Ramos (cell line): Measurements from ENCODE around the gene ZFP91.

Source experiments
- in situ Hi-C: fragments of 300-500 bp; cut with MboI; formaldehyde crosslinking; loops from one replicate; pipeline ENCODE4 v1.14.3; 2022; ENCODE audit warnings: low sequenced_read_pairs; ENCODE audit not compliant: unreplicated experiment

Gene ZFP91

DNA sequence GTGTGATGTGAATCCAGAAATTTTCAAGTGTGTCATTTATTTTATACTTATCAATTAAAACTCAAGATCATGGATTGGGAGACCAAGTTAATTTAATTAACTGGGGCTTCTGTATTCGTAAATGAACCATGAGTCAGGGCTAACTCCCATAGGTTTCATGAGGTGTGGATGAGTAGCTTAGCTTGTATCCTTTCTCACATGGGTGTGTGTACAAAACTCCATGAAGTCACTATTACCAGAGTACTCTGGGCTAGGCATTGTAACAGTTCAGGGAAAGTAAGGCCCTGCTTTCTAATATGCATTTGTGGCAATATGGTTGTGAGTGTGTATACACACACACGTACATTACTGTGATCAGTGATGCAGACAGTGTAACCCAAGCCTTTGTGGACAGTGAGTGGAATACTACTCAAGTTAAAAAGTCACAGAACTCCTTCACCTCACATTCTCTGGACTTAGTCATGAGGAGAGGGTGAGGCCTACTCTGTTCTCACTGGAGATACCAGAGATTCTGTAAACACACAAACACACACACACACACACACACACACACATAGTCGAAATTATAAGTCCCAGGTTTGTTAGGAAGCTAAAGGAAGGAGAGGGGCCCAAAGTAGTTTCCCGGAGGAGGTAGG, 47.1 kb downstream of the ZFP91 start:
- in situ Hi-C loops: no loop called here

DNA sequence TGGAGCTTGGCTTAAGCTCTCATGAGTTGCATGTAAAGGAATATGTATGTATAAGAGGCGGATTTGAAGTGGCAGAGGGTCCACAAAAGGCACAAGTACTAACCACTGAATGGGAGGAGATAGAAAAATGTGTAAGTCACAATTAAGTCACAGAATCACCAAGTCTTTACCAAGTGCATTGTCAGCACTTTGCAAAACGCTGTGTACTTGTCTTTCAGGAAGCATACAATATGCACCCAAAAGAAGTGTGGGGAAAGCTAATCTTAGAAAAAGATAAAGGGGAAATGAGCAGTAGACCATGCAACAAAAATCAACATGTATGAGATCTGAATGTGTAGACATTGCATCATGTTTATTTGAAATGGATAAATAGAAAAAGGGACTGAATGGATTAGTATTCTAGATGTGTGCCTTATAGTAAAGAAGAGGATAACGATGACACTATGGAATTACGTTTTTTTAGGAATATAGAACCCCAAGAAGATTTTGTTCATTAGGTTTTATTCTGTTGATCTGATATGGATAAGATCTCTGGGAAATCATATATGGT, 48.1 kb downstream of the ZFP91 start:
- in situ Hi-C loops: no loop called here

DNA sequence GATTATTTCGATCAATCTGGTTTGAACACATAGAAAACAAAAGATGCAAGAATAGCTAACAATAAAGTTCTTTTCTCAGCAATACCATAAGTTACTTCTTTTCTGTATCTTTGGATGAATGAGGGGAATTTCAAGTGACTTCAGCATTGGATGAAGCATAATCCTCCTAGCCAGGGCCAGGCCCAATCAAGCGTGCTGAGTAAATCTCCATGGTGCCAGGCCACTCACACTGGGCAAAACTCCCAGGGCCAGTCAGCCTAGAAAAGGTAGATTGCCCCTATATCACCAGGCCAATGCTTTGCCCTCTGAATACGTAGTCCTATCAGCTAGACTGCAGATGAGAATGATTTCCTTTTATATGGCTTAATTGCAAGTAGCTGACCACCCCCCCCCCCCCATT, 49.6 kb downstream of the ZFP91 start:
- in situ Hi-C loops: no loop called here

DNA sequence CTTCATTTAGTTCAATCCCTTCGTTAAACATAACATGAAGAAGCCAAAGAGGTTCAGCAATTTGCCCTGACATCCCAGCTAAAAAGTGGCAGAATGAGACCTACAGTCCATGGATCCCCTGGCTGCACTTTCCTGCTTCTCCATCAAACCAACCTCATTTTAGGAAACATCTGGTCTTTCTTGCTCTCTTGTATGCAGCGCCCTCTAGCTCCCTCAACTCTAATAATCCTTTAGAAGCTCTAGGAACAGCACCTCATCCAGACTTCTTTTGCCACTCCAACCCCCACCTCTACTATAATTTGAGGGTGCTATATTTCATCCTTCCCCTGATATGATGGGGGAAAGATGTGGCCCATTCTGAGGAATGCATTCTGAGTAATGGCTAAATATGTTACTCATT, 51.0 kb downstream of the ZFP91 start:
- in situ Hi-C loops: loop anchor here (10.0 kb wide), 1 partner anchor 65 kb away; no protein-coding TSS in a partner anchor

DNA sequence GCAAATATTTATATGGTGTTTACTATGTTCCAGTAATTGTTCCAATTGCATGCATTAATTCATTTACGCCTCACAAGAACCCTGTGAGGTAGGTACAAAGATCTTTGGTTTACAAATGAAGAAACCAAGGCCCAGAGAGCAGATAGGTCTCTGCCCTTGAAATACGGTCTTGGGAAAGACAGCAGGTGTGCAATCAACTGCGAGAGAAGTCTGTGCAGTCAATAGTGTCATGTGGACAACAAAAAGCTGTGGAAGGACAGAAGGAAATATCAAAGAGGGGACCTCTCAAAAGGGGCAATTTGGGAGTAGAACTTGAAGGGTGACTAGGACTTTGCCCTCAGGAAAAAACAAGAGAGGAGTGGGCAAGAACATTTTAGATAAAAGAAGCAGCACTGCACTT, 52.5 kb downstream of the ZFP91 start:
- in situ Hi-C loops: loop anchor here (10.0 kb wide), 1 partner anchor 63 kb away; no protein-coding TSS in a partner anchor

DNA sequence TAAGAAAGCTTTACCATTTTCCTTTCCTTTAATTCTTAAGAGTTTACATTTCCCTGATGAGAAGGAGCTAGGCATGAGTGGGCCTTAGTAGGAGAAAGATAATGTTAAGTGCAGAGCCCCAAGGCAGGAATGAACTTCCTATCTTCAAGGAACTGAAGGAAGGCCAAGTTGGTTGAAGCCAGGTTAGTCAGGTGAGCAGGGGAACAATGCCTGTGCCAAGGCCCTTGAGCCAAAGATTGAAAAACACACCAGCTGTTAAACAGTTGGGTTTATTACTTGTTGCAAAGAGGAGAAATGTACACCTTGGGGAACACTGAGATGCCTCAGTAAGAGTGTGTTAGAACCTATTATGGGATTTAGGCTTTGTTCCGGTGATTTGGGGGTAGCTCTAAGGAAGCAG, 53.6 kb downstream of the ZFP91 start:
- in situ Hi-C loops: loop anchor here (10.0 kb wide), 1 partner anchor 62 kb away; no protein-coding TSS in a partner anchor

DNA sequence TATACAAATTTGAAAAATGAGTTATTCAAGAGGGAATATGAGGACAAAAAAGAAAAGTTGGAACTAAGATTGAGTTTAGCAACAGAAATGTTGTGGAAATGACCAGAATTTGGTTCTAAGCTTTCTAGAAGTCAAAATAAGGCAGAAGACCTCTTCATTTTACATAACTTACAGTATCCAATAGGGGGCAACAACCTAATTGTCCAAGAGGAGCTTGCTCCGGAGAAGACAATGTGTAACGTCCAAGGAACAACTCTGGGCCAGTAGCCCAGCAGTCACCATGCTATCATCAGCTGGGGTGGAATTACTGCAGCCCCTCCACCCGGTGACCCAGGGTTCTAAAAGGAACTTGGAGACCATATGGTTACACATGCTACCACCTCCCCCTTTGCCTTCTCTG, 57.7 kb downstream of the ZFP91 start:
- in situ Hi-C loops: loop anchor here (10.0 kb wide), 1 partner anchor 58 kb away; no protein-coding TSS in a partner anchor

DNA sequence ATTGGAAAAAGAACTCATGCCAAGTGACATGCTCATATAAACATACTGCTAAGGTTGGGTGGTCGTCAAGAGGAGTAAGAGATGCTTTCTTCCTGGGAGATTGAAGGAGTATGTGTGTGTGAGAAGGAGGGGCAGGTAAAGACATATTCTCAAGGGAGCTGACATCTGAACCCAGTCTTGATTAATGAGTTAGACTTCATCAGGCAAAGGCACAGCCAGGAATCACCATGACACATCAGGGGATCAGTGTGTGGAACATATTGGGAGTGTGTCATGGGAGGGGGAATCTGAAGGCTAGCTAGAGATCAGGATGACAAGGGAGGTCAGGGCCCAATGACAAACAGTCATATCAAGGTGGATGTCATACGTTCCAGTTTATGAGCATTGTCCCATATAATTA, 58.5 kb downstream of the ZFP91 start:
- in situ Hi-C loops: loop anchor here (10.0 kb wide), 1 partner anchor 57 kb away; no protein-coding TSS in a partner anchor

DNA sequence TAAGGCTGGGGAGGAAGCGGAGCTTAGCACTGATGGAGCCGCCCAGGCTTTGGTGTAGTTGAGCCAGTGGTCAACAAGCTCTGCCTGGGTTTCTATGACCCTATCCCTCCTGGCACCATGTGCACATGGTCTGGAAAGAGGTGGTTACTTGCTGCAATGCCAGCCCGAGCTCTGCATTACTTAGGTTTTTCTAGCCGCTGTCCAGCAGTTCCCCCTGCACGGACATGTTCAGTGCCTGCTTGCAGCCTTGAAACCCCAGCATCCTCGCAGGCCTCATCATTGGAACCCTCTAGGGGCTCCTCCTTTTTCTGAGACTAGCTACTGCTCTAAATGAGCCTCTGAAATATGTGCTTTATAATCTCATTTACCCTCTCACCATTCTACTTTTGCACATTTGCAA, 60.2 kb downstream of the ZFP91 start:
- in situ Hi-C loops: loop anchor here (10.0 kb wide), 1 partner anchor 56 kb away; no protein-coding TSS in a partner anchor

DNA sequence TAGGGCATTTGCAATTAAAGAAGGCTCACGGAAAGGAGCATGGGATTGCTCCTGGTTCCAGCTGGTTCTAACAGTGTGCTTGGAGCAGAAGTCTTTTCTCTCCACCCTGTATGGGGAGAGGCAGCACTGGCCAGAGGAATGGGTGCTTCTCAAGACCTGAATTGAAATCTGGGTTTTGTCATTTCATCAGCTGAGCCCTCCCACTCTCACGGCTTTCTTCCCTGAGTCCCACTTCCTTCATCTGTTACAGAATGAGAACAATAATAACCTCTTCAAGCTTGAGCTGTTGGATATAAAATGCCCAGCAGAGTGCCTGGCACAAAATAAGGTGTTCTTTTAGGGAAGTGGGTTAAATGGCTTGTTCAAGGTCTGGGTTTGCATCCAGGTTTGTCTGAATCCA, 60.8 kb downstream of the ZFP91 start:
- in situ Hi-C loops: loop anchor here (10.0 kb wide), 1 partner anchor 55 kb away; no protein-coding TSS in a partner anchor

DNA sequence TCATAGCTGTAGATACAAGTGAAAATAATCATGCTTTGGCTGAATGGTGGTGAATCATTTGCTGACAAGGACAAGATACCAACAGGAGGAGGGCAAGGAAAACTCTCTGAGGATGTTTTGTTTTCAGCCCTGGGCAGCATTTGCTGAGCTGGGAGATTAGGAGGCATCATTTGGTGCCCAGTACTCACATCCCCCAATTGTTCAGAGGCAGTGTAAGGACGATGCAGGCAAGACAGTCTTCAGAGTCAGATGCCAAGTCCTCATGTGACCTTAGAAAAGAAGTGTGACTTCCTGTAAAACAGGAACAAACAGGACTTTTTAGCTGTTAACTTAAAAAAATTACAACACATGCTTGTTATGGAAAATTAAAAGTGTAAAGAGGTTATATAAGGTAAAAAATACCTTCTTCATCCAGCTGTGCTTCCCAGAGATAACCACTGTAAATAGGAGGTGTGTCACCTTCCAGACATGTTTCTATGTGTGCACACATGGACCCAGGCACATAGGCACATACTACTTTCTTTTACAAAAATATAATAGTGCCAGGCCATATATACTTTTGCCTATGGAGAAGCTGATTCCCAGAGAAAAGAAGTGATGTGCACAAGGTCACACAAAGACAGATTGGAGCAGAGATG, 61.6 kb downstream of the ZFP91 start:
- in situ Hi-C loops: no loop called here

DNA sequence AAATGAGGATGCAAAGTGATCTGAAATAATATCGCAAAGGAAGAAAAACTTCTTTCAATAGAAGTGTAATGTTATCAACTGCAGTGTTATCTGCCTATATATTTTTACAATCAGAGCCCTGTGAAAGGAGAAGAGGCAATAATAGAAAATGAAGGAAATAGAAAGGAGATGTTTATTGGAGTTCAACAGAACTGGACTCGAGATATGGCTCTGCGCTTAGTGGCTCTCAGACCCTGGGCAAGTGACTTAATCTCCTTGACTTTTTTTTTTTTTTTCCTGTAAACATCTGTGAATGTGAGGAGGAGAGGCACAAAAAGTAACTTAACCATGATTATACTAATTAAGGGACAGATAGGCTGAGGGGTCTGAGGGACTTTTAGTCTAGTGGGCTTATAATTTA, 62.5 kb downstream of the ZFP91 start:
- in situ Hi-C loops: no loop called here

DNA sequence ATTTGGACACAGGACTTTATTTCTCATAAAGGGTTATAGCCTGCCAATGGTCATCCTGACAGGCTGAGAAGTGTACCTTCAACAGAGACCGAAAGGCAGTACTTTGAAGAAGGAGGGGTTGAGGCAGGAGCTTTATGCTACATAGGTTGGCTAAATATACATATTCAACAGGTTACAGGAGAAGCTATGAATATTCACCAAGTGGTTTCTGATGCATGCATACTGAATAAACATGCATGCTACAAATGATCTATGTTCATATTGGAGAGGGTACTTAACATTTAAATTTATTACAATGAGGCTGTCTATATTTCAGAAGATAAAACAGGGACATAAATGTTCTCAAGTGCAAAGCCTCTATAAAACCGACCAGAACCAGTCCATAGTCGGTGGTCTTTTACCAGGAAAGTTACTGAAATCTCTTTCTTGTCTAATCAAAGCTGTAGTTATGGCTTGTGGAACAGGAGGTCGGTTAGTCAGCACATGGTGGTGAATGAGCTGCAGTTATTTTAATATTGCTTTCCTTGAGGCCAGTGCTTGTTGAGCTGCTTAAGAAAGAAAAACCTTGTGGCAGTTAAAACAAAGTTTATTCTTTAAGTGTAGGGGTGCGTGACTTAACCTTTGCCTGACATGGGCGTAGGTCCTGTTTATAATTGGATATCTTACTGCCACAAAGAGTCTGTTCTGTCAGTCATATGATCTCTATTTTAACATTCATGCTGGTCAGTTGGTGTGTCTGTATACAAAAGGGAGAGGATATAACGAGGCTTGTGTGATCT, 63.1 kb downstream of the ZFP91 start:
- in situ Hi-C loops: no loop called here

DNA sequence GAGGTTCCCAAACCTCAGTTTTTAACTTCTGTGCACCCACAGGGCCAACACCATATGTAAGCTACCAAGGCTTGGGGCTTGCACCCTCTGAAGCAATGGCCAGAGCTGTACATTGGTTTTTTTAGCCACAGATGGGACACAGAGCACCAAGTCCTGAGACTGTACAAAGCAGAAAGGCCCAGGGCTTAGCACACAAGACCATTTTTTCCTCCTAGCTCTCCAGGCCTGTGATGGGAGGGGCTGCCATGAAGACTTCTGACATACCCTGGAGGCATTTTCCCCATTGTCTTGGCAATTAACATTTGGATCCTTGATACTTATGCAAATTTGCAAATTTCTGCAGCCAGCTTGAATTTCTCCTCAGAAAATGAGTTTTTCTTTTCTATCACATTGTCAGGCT, 67.0 kb downstream of the ZFP91 start:
- in situ Hi-C loops: no loop called here

DNA sequence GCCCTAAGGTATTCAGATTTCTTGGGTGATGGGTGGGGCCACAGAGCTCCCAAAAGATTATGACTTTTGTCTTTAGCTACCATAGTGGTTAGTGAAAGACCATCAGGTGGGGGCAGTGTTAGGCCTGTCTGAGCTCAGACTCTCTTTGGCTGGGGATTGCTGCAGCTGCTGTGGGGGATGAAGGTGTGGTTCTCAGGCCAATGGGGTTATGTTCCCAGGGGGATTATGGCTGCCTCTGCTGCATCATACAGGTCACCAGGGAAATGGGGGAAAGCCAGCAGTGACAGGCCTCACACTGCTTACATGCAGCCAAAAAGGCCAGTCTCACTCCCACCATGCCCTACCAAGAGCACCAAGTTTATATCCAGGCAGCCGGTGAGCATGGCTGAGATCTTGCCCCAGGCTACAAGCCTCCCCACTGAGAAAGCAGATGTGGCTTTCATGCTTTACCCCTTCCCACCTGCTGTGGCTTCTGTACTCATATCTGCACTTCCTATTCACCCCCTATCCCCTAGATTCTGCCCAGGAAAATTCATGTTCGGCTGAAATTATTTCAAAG, 68.4 kb downstream of the ZFP91 start:
- in situ Hi-C loops: no loop called here

DNA sequence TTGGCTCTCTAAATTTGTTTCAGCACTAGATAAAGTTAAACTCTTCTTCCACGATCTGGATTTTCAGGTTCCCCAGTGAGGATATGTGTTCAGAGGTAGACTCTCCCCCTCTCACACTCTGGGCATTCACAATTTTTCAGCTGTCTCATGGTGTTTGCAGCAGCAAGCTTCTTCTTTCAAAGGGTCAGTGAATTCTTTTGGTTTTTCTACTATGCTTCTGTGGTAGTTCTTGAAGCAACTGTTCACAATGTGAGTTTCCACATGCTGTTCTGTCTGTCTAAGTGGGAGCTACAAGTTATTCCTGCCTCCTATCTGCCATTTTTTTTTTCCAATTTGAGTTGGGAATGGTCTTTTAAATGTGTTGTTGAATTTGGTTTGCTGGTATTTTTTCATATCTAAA, 69.0 kb downstream of the ZFP91 start:
- in situ Hi-C loops: no loop called here

DNA sequence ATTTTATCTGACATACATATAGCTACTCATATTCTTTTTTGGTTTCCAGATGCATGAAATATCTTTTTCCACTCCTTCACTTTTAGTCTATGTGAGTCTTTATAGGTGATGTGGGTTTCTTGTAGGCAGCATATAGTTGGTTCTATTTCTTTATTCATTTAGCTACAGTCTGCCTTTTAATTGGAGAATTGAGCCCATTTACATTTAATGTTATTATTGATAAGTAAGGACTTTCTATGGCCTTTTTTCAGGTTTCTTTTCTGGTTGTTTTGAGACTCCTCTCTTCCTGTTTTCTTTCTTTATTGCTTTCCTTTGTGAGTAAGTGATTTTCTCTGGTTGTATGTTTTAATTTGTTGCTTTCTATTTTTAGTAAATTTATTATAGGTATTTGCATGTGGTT, 70.8 kb downstream of the ZFP91 start:
- in situ Hi-C loops: loop anchor here (10.0 kb wide), 1 partner anchor 505 kb away; no protein-coding TSS in a partner anchor

DNA sequence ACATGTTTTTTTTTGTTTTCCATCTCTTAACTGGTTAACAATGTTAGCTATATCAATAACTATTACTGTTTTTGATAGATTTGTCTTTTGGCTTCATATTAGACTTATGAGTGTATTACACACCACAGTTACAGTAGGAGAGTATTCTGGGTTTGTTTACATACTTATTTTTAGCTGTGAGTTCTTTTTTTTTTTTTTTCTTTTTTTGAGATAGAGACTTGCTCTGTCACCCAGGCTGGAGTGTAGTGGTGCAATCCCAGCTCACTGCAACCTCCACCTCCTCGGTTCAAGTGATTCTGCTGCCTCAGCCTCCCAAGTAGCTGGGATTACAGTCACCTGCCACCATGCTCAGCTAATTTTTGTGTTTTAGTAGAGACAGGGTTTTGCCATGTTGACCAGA, 71.6 kb downstream of the ZFP91 start:
- in situ Hi-C loops: loop anchor here (10.0 kb wide), 1 partner anchor 504 kb away; no protein-coding TSS in a partner anchor

DNA sequence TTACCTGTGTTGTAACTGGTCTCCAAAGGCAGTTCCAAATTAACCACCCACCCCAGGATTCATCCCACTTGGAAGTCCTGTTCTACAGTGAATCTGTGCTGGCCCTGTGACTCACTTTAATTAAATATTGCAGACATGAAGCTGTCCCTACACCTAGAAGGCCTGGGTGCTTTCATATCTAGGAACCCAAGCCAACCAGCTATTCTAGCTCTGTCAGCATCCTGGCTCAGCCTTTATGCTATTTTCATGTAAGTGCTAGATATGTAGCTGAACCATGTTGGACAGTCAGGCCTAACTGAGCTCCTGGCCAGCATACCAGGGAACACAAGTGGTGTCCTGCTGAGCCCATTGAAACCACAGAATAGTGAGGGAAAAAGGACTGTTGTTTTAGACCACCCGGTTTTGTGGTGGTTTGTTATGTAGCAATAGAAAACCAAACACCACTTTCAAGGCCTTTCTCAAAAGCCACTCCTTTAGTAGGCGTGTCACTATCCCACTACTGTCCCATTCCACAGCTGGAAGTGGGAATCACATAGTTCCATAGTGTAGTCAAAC, 73.9 kb downstream of the ZFP91 start:
- in situ Hi-C loops: loop anchor here (10.0 kb wide), 1 partner anchor 502 kb away; no protein-coding TSS in a partner anchor
